Upper lobe of right lung (tissue), 1 donor: ENCODE data around the gene BAG2. TPM values are rescaled to one million over a fixed set of nuclear protein-coding genes. Genes with fewer than 3 reads are reported as not detected.

Experiments used
- ATAC-seq: fragments of 200-7000 bp; cut with Tn5 transposase; one replicate; pipeline ENCODE4 v1.9.1; 2020; ENCODE audit warnings: mild to moderate bottlenecking, moderate library complexity
- DNase-seq: peaks from one replicate; pipeline ENCODE4 v3.0.0-alpha.2; 2020
- H3K27ac ChIP-seq: fragments of 200-600 bp; one replicate; pipeline ENCODE4 v1.8.0; 2022
- H3K27me3 ChIP-seq: fragments of 200-600 bp; one replicate; pipeline ENCODE4 v1.8.0; 2022; ENCODE audit warnings: mild to moderate bottlenecking
- H3K36me3 ChIP-seq: fragments of 200-600 bp; one replicate; pipeline ENCODE4 v1.8.0; 2022
- H3K4me1 ChIP-seq: fragments of 200-600 bp; one replicate; pipeline ENCODE4 v1.8.0; 2022
- H3K4me3 ChIP-seq: fragments of 200-600 bp; one replicate; pipeline ENCODE4 v1.8.0; 2022; ENCODE audit warnings: mild to moderate bottlenecking
- H3K9me3 ChIP-seq: fragments of 200-600 bp; one replicate; pipeline ENCODE4 v1.8.0; 2022
- intact Hi-C: fragments of 100-400 bp; cut with DNase I; formaldehyde crosslinking; loops from one replicate; pipeline ENCODE4 v1.11.0; 2022
- total RNA-seq: library from RNA; stranded (reverse); fragmentation: NEBNext Ultra II Directional; extraction: Animal tissue kit (Norgen Biotek cat#: 25700); gene quantifications from one replicate; pipeline ENCODE4 v1.2.1, GENCODE V29; 2021
- TF ChIP-seq, protein P1 (sequence below): fragments of 200-600 bp; IDR thresholded peaks from one replicate; pipeline ENCODE4 v1.8.0; 2022; ENCODE audit warnings: antibody characterized with exemption
- donor health status: DM: no; HTN: yes; CAD: no; lungs with severe emphysema.

BAG2 gene
- total RNA-seq, 1 donor from 2014 or later: 7.1 TPM

DNA sequence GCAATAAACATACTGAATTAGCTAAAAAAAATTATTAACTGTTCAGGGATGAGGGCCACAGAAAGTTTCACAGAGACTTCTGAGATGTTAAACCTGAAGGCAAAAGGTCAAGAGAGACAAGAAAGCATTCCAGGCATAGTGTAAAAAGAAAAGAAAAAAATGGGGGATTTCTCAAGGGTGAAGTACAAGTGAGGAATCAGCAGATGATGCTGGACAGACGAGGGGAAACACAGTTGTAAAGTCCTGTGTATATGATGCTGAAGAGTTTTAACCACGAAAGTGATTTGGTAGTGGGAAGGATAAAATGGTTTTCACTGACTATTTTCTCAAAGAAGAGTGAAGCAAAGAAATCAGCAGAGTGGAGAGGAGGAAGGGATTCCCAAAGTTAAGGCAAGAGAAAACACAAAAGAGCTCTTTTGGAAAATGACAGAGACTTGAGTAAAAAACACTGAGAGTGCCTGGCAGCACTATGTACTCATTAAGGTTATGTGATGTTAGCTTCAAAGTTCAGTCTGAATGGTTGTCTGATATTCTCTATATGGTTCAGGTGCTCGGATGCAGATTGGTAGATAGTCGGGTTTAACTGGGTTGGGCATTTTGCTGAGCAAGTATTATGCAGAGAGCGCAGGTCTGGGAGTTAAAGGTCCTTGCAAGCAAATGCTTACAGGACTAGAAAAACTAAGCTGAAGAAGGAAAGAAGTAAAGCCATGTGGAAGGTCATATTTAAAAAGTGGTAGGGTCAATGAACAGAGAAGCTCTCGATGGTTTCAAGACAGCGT is 33.6 kb downstream of the BAG2 start:
- intact Hi-C loops: no loop called here
- no peak overlapping the region for H3K4me3 ChIP-seq
- no peak overlapping the region for H3K27ac ChIP-seq
- H3K4me1 ChIP-seq: no peaks in the 10 kb centered on the region
- no peaks in the 10 kb centered on the region for H3K36me3 ChIP-seq
- TF ChIP-seq, protein P1, sequence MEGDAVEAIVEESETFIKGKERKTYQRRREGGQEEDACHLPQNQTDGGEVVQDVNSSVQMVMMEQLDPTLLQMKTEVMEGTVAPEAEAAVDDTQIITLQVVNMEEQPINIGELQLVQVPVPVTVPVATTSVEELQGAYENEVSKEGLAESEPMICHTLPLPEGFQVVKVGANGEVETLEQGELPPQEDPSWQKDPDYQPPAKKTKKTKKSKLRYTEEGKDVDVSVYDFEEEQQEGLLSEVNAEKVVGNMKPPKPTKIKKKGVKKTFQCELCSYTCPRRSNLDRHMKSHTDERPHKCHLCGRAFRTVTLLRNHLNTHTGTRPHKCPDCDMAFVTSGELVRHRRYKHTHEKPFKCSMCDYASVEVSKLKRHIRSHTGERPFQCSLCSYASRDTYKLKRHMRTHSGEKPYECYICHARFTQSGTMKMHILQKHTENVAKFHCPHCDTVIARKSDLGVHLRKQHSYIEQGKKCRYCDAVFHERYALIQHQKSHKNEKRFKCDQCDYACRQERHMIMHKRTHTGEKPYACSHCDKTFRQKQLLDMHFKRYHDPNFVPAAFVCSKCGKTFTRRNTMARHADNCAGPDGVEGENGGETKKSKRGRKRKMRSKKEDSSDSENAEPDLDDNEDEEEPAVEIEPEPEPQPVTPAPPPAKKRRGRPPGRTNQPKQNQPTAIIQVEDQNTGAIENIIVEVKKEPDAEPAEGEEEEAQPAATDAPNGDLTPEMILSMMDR: no peak
- ATAC-seq (no peak), DNase-seq (no peak)
- H3K9me3 ChIP-seq: no peaks in the 10 kb centered on the region
- no peaks in the 10 kb centered on the region for H3K27me3 ChIP-seq

DNA sequence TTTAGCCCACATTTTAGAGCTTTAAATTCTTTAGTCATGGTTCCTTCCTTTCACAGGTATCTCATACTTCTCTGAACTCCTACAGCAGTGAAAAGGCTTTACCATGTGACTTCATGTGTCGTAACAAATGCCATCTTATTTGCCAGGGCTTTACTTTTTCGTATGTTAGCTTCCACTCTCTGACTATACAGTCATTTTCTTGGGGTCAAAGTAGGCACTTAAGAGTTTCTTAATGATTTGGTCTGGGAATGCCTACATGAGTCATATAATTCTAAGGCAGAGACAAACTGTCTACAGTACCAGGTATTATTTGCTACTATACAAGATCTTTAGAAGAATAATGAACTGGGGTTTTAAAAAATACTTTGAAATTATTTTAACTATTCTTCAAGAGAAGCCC is 35.0 kb downstream of the BAG2 start:
- TF ChIP-seq, protein P1: no peak
- no peak overlapping the region for H3K4me3 ChIP-seq
- H3K27me3 ChIP-seq: no peaks in the 10 kb centered on the region
- no peaks in the 10 kb centered on the region for H3K36me3 ChIP-seq
- H3K4me1 ChIP-seq: no peaks in the 10 kb centered on the region
- intact Hi-C loops: no loop called here
- no peaks in the 10 kb centered on the region for H3K9me3 ChIP-seq
- no peak for ATAC-seq
- no peak for DNase-seq
- no peak overlapping the region for H3K27ac ChIP-seq

DNA sequence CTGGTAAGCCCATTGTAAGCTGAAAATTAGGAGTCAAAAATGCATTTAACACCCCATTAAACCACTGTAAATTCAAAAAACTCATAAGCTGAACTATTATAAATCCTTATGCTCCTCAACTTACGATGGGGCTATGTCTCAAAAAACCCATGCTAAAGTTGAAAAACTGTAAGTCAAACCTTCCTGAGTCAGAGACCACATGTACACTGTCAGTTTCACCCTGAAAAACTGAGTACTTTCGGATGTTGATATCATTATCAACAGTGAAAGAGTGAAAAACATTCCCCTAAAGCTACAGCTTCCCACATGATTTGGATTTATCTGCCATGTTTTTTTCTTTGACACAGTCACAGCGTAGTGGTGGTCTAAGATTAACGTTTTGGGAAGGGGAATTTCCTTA is 35.7 kb downstream of the BAG2 start:
- no peak for ATAC-seq
- intact Hi-C loops: no loop called here
- H3K9me3 ChIP-seq: no peaks in the 10 kb centered on the region
- no peaks in the 10 kb centered on the region for H3K36me3 ChIP-seq
- TF ChIP-seq, protein P1: no peak
- no peaks in the 10 kb centered on the region for H3K4me1 ChIP-seq
- no peak overlapping the region for H3K4me3 ChIP-seq
- no peak overlapping the region for H3K27ac ChIP-seq
- no peaks in the 10 kb centered on the region for H3K27me3 ChIP-seq
- DNase-seq: no peak

DNA sequence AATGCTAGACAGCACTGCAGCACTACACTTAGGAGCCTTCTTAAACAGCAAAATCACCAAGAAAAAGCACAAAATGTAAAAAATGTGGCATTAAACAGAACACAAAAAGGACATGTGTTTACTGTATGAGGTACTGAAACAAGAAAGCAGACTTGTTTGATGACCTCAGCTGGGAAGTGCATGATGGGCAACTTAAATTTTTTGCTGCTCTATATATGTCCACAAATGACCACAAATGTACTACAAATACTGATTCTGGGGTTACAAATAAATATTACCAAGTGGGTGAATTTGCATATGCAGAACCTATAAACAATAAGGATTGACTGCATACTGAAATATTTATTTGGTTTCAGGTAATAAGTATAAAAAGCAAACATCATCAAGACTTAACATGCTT is 36.9 kb downstream of the BAG2 start:
- TF ChIP-seq, protein P1: no peak
- no peaks in the 10 kb centered on the region for H3K27me3 ChIP-seq
- H3K9me3 ChIP-seq: no peaks in the 10 kb centered on the region
- no peak overlapping the region for H3K4me3 ChIP-seq
- no peak overlapping the region for H3K27ac ChIP-seq
- DNase-seq: no peak
- H3K36me3 ChIP-seq: no peaks in the 10 kb centered on the region
- ATAC-seq: no peak
- intact Hi-C loops: no loop called here
- no peaks in the 10 kb centered on the region for H3K4me1 ChIP-seq

DNA sequence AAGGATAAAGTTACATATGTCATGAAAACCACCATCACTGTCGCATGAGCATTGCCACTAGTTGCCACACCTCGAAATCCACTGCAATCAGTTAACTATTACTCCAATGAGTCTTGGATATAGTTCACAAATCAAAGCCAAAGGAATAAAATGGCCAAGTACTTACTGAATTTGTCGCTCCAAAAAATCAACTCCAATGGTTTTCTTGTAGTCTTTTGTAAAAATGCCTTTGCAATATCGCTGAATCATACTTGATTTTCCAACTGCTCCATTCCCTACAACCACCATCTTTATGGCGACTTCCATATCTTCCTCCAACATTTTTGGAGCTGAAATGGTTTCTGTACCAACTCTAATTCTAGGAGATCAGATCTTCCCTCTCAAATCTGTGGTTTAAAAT is 37.9 kb downstream of the BAG2 start:
- intact Hi-C loops: no loop called here
- no peaks in the 10 kb centered on the region for H3K4me1 ChIP-seq
- TF ChIP-seq, protein P1: no peak

More for the DNA sequence above, 37.9 kb downstream of the BAG2 start:
- Histone ChIP-seq H3K9me3 (no peaks in the 10 kb centered on the region), H3K4me3 (no peak overlapping the region), H3K27ac (no peak overlapping the region), H3K27me3 (no peaks in the 10 kb centered on the region), H3K36me3 (no peaks in the 10 kb centered on the region)
- no peak for ATAC-seq
- DNase-seq: no peak
